GM21528 (cell line): Measurements from ENCODE around the gene CSTB.

Experiments
- ATAC-seq: cut with Tn5 transposase; IDR thresholded peaks from one replicate; pipeline ENCODE4 v1.9.1; 2021; ENCODE audit warnings: mild to moderate bottlenecking, moderate library complexity; ENCODE audit not compliant: unreplicated experiment, low FRiP score

Gene CSTB

DNA sequence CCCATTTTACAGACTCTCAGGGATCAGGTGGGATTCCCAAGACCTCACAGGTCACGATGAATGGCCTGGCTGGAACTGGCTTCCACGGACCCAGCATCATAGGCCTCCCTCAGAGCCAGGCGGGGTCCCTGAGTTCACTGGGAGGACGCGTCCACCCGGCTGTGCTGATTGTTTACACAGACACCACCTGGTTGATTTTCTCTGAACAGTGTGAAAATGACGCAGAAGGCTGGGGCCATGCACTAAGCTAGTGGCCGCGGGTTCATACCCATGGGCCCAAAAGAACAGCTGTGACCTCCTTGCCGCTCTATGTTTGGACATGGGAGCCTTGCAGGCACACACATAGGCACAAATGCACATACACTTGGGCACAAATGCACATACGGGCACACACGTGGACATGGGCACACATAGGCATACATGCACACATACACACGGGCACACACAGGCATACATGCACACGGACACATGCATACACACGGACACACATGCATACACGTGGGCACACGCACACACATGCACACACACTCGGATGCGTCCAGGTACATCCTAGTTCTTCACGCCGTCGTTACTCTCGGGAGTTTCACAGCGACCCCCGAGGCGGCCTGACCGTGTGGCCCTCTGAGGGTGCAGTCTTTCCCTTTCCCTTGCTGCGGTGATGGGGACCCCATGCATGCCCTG, 23.2 kb downstream of the CSTB start:
- no peak for ATAC-seq

- no peak for ATAC-seq
Observed at GRCh38 chr21:43751955-43752591, 24.0 kb downstream of the CSTB start.

DNA sequence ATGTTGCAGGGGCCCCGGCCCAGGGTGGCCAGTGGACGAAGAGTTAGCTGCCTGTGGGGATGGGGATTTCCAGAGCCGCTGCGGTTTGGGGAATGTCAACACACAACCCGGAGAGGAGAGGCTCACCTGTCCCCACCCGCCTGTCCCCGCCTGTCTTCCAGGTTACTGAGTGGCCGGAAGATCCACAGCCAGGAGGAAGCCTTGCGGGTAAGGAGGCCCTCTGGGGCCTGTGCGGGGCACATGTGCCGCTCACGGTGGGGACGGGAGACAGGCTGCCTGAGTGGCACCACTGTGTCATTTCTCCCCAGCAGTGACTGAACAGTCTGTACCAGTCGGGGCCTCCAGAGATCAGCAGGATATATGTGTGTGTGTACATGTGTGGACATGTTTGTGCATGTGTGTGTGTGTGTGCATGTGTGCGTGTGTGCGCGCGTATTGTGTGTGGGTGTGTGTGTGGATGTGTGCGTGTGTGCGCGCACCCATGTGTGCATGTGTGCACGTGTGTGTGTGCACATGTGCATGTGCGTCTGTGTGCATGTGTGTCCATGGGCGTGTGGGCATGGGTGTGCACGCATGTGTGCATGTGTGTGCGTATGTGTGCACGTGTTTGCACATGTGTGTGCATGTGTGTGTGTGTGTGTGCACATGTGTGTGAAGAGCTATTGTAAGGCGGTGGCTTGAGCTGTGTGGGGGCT, 25.6 kb downstream of the CSTB start:
- ATAC-seq, result no peak

DNA sequence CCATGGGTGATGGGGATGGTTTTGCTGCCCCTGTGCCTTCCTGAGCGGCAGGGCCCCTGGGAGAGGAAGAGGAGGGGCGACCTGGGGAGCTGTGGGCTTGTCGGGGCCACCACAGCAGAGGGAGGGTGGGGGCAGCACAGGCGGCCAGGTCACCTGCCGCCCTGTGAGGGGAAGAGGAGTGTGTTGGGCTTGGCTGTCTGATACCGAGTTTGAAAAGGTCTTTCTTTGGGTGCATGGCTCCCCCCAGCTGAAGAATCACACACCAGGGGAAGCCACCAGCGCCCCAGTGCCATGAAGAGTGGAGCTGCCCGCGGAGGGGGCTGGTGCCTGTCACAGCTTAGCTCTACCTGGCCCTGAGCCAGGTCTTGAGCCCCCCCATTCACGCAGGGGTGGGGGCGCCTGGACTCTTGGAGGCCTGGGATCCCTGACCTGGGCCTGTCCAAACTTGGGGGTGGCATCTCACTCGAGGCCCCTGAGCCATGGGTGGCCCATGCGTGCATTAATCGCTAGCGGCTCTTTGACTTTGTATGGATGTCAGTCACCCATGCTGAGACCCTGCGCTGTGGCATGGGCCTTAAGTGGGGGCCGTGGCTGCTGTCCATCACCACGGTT, 26.4 kb downstream of the CSTB start:
- no peak for ATAC-seq

DNA sequence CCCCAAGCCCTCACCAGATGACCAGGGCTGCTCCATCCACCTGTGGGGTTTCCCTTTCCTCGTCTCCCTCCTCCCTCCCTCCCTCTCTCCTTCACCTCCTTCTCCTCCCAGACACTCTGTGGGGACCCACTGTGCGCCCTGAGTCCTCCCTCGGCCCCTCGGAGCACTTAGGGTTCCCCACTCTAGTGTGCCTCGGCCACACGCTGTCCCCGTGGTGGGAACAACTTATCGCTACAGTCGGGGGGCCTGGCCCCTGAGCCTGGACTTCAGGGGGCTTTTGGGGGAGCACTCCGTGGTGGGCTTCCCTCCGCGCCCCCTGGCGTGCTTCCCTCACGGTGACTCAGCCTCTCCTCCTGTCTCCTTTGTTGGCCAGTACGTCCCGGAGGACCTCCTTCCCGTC, 27.5 kb downstream of the CSTB start:
- ATAC-seq, result no peak

- ATAC-seq, result no peak
Observed at GRCh38 chr21:43745772-43746517, 30.2 kb downstream of the CSTB start.

DNA sequence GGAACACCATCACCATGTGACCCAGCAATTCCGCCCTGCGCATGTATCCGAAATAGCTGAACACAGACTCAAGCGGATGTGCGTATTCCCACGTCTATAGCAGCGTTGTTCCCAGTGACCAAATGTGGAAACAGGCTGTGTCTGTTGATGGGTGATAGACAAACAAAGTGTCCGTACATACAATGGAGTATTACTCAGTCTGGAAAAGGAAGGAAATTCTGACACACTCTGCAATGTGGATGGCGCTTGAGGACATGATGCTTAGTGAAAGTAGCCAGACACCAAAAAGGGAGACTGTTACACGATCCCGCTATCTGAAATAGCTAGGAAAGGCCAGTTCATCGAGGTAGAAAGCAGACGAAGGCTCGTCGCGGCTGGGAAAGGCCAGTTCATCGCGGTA, 31.4 kb downstream of the CSTB start:
- no peak for ATAC-seq

DNA sequence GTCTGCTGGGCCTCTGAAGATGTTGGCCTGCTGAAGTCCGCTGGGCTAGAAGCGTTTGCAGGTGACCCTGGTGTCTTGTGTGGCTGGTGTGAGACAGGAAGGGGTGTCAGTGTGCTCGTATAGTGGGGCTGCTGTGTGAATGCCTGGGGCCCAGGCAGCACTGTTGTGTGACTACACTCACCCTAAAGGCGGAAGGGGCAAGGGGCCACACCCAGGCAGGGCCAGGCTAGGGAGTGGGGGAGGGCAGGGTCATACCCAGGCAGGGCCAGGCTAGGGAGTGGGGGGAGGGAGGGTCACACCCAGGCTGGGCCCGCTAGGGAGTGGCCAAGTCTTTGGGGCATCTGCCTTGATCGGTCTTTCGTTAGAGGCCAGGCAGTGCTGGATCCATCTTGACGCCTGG, 32.2 kb downstream of the CSTB start:
- no peak for ATAC-seq

- ATAC-seq, result no peak
Observed at GRCh38 chr21:43741423-43742096, 34.5 kb downstream of the CSTB start.

GRCh38 chr21:43740497-43741156, 35.5 kb downstream of the CSTB start:
- ATAC-seq, result no peak

- ATAC-seq, result no peak
Observed at GRCh38 chr21:43739621-43740435, 36.3 kb downstream of the CSTB start.

GRCh38 chr21:43737158-43737950, 38.8 kb downstream of the CSTB start:
- ATAC-seq, result no peak

DNA sequence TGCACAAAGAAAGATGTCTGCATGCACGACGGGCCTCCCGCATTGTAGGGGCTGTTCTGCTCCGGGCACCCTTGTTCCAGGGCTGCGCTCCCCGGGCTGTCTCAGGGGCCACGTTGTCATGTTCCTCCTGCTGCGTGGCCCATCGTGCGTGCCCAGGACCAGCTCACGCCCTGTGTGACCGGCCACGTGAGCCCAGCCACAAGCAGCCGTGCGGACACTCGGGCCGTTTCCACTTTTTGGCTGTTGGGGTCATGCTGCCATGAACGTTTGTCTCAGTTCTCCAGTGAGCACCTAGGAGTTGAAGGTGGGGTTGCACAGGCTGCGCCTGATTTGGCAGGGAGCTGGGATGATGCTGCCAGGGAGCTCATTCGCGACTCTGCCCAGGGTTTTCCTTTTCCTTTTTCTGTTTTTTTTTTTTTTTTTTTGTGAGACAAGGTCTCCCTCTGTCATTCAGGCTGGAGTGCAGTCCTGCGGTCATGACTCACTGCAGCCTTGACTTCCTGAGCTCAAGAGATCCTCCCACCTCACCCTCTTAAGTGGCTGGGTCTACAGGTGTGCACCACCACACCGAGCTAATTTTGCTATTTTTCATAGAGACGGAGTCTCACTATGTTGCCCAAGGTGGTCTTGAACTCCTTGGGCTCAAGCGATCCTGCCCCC, 39.8 kb downstream of the CSTB start:
- no peak for ATAC-seq

DNA sequence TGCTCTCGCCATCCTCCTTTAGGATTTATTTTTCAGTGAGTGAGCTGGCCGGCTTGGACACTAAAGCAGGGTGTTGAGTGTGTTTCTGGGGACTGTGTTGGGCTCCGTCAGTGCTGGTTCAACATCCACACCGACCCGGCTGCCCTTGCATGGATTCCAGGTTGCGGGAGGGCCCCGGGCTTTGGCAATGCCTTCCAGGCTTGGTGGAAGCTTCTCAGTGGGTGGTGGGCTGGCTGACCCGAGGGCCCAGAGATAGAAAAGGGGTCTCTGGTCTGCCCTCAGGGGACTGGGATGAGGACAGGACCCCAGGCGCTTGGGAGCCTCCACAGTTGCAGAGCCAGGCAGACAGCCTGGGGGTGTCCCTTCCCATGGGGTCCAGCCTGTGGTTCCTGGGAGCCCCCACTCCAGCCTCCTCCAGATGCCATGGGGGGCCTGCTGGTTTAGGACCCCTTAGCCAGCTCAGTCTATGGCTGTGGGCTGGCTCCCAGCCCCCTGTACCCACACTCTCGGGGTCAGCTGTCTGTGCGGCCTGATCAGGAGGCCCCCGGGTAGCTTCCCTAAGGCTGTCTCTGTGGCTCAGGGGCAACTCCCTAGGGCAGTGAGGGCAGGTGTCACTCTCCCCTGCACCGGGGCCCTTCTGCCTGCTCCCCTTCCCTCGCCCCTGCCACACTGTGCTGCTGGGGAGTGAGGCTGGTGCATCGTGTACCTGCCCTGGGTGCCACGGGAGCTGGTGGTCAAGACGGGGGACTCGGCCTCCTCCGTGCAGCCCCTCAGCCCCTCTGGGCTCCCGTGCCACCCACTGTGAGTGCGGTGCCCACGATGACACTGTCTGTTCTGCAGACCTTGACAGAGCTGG, 40.6 kb downstream of the CSTB start:
- no peak for ATAC-seq

DNA sequence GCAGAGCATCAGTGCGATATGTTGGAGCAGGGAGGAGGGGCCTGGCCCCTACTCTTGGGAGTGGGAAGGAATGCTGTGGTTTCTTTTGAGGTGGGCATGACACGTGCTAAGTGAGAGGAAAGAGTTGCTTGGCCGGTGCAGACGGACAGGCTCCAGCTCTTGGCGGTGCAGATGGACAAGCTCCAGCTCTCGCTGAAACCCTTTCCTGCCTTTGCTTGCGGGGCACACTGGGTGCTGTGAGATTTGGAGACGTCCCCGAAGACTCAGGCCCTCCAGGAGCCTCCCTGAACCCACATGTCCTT, 41.2 kb downstream of the CSTB start:
- ATAC-seq, result no peak

- no peak for ATAC-seq
Observed at GRCh38 chr21:43734131-43734927, 41.8 kb downstream of the CSTB start.
